NCI-H1436 (cell line): ENCODE data around the gene RXFP4.
"Not testable (repeated sequence)": the region's sequence is repeated elsewhere in the genome, so short reads cannot be mapped to it uniquely, and the experiment has no call there.

ENCODE experiments used
- DNase-seq: peaks from one replicate; lab custom pipeline; 2025; lab: John Stamatoyannopoulos, UW

Gene RXFP4, protein sequence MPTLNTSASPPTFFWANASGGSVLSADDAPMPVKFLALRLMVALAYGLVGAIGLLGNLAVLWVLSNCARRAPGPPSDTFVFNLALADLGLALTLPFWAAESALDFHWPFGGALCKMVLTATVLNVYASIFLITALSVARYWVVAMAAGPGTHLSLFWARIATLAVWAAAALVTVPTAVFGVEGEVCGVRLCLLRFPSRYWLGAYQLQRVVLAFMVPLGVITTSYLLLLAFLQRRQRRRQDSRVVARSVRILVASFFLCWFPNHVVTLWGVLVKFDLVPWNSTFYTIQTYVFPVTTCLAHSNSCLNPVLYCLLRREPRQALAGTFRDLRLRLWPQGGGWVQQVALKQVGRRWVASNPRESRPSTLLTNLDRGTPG

DNA sequence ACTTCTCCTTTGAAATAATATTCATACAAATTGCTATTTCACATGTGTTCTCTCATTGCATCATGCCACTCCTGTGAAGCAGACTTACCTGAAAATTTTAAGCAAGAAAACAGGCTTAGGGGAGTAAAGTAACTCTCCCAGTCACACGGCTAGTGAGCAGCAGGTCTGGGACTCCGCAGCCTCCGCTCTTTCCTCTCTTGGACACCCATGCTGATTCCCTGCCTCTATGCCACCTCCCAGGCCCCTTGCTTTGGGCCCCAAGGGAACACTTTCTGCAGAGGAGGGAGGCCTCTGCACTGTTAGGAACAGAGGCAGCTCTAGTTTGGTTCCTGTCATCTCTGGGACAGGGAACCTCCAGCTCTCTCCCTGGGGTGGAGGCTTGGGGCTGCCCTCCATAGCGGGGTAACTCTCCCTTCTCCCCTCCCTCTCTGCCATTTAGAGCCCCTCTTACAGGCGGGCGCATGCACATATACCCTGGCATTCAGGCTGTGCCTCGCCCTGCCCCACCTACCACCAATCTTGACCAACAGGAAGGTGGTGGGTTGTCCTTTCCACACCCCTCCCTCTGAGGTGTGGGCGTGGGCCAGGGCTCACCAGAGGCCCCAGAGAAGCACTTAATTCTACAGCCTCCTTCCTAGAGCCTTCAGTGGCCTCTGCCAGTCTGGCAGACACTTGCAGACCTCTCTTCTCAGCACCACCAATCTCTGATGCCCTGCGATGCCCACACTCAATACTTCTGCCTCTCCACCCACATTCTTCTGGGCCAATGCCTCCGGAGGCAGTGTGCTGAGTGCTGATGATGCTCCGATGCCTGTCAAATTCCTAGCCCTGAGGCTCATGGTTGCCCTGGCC lies at the start of gene RXFP4:
Gene RXFP4, plus strand, starts transcription at position 646 of the 852 bp plus-strand sequence. Its CDS starts 72 bp downstream, at position 718.
- no peak for DNase-seq

DNA sequence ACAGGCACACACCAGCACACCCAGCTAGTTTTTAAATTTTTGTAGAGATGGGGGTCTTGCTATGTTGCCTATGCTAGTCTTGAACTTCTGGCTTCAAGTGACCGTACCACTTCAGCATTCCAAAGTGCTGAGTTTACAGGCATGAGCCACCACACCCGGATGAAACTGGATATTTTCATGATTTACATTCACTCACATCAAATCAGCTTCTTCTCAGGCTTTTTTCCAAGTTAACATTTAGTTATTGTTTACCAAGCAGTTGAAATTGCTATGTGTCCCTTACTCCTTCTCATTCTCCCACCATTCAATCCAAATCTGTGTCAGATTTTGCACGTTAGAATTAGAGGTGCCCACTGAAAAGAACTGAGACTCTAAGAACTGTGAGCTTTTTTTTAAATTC lies 48.6 kb upstream of the RXFP4 start:
- no peak for DNase-seq

DNA sequence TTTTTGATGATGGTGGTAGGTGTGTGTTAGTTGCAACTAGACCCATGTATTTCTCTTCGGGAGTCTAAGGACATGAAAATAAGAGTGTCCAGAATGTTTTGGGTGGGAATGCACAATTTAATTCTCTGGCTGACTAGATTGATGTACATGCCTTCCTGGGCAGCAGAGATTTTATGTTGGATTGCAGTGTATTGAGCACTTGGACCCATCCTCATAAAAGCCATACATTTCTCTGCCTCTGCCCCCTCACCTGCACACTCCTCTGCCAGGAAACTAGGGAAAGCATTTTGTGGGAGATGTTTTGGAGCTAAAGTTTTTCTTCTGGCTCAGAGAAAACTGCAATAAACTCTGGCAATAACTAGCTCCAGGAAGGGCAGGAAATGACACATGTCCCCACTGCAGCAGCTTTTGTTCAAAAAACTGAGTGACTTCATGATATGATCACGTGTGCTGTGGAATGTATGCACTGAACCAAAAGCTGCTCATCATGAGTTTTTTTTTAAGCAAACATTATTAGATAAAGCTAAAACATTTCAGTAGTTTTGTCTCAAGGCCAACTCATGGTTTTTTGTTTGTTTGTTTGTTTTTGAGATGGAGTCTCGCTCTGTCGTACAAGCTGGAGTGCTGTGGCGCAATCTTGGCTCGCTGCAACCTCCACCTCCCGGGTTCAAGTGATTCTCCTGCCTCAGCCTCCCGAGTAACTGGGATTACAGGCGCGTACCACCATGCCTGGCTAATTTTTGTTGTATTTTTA lies 47.9 kb upstream of the RXFP4 start:
- DNase-seq, result no peak

DNA sequence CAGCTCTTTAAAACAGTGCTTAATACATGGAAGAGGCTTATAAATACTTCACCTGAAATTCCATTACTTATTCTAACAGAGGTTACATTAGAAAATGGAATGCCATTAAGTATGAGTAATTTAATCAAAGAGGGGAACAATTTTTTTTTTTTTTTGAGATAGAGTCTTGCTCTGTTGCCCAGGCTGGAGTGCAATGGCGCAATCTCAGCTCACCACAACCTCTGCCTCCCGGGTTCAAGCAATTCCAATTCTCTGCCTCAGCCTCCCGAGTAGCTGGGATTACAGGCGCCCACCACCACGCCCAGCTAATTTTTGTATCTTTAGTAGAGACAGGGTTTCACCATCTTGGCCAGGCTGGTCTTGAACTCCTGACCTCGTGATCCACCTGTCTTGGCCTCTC lies 45.8 kb upstream of the RXFP4 start:
- DNase-seq, result not testable (repeated sequence)

DNA sequence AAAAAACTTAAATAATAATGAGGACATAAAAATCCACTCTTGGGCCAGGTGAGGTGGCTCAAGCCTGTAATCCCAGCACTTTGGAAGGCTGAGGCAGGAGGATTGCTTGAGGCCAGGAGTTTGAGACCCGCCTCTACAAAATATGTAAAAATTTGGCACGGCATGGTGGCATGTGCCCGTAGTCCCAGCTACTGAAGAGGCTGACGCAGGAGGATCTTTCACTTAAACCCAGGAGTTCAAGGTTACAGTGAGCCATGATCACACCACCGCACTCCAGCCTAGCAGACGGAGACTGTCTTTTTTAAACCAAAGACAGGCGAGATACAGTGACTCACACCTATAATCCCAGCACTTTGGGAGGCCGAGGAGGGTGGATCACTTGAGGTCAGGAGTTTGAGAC lies 45.0 kb upstream of the RXFP4 start:
- not testable (repeated sequence) for DNase-seq

DNA sequence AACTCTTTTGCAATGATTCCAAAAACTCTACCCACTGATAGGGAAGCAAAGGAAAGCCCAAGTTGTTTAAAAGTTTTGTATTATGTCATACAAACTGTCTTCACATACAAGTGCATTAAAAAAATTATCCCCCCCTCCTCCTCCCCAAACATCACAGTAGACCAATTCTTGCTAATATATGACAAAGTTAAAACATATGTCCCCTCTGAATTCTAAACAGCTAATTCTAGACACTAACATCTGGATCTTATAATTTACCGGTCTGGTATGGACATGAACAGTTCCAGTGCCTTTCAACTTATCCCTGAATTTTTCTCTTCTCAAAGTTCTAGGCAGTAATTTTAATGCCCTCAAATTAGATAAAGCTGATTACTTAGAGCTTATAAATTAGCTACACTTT lies 43.7 kb upstream of the RXFP4 start:
- DNase-seq, result no peak

DNA sequence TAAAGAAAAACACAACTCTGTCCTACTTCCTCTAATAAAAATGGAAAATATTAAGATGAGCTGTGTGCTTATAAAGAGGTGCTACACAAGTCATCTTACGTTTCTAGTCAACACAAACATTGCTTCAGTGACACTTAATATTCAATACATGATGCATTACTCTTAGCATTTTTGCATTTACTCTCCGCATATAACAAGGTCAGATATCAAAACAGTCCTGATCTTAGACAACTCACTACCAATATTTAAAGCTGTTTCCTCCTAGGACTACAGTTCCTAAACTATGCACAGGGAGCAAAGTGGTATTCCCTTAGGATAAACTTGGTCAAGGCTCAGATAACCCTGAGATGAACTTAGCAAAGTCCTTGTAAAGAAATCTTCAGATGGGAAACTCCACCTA lies 42.5 kb upstream of the RXFP4 start:
- DNase-seq, result no peak

DNA sequence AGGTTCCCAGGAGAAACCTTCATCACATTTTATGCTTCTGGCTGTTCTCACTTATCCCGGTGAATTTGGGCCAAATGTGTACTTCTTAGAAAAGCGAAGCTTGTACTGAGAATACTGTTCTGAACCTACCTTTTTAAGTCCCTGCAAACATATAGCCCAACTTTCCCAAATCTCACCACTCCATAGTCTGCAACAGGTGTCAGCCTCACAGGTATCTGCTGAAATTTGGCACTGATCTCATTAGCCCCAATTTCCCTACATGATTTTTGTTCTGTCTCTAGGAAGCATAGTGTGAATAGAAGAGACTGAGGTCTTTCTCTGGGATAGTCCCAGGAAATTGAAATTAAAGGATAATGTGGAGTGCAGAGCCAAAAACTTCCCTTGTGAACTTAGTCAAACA lies 41.8 kb upstream of the RXFP4 start:
- no peak for DNase-seq

DNA sequence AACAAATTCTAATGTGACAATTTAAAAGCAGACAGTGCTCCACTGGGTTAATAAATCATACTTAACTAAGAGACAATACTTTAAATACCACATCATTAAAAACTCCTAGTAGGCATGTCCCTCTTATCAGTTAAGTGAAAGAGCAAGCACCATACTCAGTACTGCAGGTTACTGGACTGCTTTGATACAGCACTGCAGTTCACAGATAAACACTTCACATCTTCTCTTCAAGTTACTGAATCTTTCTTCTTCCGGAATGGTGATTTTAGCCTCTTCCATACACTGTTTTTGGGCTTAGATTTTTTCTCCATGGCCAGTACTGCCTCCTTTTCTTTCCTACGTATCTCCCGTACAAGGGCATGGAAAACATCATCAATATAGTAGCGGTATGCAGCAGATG lies 41.3 kb upstream of the RXFP4 start:
- DNase-seq, result no peak

DNA sequence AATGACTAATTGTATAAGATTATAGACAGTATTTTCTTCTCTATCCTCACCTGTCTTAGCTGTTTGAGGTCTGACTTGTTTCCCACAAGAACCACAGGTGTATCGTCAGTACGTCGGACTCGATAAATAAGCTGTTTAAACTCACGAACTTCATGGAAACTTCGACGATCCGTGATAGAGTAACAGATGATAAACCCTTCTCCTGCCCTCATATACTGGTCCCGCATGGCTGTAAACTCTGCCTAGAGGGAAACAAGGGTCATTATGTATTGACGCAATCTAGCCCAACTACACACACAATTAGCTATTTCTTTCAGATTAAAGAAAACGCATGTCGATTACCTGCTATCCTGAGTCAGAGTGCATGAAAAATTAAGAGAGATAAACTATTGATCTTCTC lies 37.2 kb upstream of the RXFP4 start:
- DNase-seq, result no peak

DNA sequence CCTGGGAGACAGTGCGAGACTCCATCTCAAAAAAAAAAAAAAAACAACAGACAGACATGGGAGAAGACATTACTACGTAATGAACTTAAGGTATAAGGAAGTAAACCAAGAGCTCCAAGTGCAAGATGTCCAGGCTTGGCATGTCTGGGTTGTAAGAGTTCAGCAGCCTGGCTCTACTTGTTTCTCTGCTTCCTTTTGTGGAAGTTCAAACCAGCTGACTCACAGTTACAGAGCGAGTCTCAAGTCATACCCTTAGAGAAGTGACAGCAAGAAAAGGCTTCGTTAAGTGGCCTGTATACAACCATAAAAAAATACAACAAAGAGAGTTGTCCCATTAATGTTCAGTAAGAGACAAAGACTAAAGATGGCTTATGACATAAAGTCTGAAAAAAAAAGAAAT lies 31.5 kb upstream of the RXFP4 start:
- no peak for DNase-seq

DNA sequence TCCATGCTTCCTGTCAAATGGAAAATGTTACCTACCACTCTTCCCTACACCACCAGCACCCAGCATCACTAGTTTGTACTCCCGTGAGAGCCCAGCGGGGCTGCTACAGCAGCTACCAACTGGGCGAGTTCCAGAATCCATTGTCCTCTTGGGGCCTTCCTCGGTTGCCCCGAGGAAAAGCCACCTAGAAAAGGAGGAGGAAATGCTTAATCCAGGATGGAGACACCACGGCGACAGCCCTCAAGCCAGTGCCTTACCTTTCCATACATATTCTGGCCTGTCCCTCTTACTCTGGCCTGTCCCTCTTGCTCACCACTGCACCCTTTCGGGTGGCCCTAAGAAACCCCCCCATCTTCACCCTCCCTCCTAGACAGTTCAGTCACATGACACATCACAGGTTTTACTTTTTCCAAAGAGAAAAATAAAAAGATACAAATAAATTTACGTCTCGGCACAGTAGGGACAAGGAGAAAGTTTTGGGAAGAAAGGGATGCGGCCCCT lies 30.8 kb upstream of the RXFP4 start:
- DNase-seq, result no peak

DNA sequence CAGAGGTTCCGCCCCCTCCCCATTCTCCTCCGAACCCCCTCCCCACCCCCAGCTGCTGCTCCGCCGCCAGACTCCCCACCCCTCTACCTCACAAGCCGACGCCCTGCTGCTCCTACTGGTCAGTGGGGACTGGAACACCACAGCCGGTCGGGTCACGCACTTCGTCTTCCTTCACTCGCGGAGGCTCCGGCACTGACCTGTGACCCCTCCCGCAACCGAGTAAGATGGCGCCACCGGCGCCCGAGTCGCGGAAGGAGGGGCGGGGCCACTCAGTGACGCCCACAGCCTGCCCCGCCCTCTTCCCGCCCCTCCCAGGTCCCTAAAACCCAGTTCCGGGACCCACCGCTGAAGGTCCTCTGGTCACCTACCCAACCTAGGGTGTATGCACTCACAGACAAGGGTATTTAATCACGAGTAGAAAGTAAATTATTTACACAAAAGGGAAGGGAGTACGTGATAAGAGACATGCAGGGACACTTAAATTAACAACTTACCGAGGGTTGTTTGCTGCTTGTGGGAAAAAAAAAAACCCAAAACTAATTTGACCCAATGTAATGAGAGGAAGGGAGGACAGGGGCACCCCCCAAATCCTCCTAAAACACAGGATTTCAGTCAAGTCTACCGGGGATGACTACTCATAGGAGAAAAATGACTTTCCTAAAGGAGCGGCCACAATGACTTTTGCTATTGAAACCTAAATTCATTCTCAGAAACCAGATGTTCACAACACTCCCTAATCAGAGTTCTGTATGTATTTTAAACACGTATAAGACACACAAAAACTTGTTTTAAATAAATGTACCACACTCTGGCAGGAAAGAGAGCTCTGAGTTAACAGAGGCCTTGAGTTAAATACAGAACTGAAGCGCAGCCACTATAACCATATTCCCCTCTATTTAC lies 30.0 kb upstream of the RXFP4 start, which contains the start of gene RIT1:
Gene RIT1, minus strand, starts transcription at position 194 of the 900 bp plus-strand sequence. CDS start 588 bp downstream, outside the sequence.
- DNase-seq, result peak; percentile 81

DNA sequence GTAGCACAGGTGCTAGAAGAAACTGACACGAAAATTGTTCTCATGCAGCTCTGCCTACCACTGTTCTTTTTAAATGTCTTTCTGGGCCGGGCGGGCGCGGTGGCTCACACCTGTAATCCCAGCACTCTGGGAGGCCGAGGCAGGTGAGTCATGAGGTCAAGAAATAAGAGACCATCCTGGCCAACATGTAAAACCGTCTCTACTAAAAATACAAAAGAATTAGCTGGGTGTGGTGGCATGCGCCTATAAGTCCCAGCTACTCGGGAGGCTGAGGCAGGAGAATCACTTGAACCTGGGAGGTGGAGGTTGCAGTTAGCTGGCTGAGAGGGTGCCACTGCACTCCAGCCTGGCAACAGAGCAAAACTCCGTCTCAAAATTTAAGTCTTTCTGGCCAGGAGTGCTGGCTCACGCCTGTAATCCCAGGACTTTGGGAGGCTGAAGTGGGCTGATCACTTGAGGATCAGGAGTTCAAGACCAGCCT lies 29.3 kb upstream of the RXFP4 start:
- DNase-seq, result no peak

DNA sequence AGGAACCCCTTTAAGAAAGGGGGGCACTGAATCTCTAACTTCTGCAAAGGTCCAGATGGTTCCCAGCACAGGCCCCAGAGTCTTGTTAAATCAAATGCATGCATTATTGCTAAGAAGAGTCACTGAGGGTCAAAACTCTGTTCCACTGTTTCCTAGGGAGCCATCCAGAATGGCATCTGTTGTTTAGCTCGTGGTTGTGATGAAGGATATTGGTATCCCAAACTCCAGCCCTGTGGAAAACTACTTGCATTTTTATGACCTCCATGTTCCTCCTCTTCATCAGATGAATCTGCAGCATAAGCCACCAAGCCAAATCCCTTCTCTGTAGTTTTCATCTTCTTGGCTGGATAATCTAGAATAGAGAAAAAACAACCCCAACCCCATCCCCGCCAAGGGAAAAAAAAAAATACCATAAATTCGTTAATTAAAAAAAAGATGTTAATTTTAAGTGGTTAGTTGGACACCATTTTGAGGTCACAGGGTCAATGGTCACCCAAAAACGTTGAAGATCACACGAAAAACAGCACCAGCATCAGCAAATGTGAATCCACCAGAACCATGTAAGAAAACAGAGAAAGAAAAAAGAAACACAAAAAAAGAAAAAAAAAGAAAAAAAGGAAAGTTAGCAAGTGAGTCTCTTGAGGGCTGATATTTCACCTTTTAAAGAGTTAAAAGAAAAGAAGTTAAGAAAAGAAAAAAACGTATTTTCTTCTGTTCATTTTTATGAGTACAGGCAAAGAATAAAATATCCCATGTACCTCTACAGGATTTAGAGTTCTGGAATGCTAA lies 27.3 kb upstream of the RXFP4 start:
- DNase-seq, result no peak

DNA sequence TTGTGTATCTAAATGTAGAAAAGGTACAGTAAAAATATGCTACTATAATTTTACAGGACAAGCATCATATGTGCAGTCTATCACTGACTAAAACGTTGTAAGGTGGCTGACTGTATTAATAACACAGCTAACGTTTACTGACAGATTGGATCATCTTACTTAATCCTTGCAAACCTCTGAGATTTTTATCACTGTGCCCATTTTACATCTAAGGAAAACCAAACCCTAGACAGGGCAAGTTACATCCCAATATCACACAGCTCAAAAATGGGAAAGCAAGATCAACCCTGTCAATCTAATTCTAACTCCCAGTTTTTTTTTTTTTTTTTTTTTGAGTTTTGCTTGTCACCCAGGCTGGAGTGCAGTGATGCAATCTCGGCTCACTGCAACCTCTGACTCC lies 22.8 kb upstream of the RXFP4 start:
- no peak for DNase-seq

DNA sequence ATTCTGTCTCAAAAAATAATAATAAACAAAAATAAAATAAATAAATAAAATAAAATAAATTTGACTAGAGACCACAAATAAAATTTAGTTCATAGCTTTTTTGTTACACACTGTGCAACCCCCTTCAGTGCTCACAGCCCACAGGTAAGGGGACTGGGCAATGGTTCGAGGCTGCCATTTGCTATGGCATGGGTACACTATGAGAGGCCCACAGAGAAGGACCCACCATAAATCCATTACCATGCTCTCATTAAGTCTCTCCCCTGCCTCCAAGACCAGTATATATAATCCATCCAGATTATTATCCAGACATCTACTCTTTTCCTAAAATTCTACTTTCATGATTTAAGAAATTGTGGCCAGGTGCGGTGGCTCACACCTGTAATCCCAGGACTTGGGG lies 21.6 kb upstream of the RXFP4 start:
- DNase-seq, result no peak

DNA sequence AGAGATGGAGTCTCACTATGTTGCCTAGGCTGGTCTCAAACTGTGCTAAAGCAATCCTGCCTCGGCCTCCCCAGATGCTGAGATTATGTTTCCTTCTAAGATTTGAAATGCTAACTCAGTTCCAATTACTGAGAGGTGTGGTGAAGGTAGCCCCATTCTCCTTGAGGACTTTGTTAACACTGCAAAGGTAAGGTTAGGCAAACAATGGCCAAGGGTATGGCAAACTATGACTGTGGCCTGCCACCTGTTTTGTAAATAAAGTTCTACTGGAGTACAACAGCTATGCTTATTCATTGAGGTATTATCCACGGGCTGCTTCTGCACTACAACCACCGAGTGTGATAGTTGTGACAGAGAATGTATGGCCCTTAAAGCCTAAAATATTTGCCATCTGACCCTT lies 20.7 kb upstream of the RXFP4 start:
- no peak for DNase-seq

DNA sequence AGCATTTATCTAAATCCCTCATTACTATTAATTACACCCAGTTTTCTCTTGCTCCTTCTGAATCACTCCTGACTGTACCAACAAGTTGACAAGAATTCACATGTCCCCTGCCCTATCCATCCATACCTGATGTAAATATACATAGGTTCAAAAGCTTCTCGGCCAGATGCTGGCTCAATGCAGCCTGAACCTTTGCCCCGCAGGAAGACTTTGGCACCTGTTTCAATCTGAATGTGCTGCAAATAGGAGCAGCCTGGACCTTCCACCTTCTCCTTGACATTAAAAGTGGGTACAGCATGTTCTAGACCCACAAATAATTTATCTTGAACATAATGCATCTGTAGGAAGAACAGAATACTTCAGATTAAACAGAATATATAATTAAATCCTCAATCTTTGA lies 15.9 kb upstream of the RXFP4 start:
- DNase-seq, result no peak

DNA sequence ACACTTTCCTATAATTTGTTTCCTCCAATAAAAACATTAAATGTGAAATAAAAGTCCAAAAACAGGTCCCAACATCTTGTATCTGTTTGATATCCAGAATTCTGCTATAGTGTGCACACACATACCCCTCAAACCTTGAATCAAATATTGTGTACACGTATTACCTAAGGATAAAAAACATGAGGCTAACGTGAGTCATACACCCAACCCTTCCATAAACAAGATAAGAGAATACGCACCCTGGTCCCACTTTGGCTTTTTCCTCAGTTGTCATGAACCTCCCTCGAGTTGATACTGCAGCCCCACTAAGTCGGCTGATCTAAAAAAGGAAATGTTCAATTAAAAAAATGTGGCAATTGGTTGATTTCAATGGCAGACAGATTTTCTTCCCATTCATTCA lies 12.4 kb upstream of the RXFP4 start:
- no peak for DNase-seq
